HG03097 (cell line): ENCODE results near the gene ACOXL.

Experiments
- ATAC-seq: cut with Tn5 transposase; IDR thresholded peaks from one replicate; pipeline ENCODE4 v1.9.1; 2021; ENCODE audit not compliant: unreplicated experiment, low FRiP score

The ACOXL gene

GRCh38 chr2:110897966-110898365, 165.6 kb downstream of the ACOXL start:
- no peak for ATAC-seq

DNA sequence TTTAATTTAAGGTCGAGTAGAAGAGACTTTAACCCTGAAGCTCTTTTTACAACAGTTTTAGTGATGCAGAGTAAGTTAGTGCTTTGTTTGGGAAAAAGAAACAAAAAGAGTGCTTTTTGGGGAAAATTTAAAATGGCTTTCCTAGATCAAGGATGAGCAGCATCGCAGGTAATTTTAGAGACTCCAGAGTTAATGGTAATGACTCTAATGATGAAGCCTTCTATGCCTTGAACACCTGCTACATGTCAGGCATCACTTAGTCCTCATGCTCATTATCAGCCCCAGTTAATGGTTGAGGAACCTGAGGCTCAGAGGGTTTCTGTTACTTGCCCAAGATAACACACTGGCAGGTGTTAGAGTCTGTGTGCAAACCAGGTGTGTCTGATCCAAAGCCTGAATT, 167.8 kb downstream of the ACOXL start:
- ATAC-seq = no peak

GRCh38 chr2:110903548-110903947, 171.2 kb downstream of the ACOXL start:
- ATAC-seq = no peak

GRCh38 chr2:110904116-110904778, 171.9 kb downstream of the ACOXL start:
- no peak for ATAC-seq

DNA sequence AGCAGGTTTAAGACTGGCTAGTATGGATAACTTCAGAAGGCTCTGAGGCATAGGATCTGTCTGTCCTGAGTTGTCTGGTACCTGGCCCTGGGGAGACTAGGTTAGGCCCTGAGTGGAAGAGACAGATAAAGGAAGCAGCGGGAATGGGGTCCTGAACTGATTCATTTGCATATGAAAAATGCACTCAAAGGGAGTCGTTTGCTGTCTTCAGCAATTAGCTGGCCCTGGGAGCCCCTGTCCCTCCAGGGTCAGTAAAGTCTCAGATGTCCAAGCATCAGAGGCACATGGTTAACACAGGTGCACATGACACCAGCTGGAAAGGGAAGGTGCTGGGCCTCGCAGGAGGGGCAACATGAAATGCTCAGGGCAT, 172.4 kb downstream of the ACOXL start:
- ATAC-seq = no peak

DNA sequence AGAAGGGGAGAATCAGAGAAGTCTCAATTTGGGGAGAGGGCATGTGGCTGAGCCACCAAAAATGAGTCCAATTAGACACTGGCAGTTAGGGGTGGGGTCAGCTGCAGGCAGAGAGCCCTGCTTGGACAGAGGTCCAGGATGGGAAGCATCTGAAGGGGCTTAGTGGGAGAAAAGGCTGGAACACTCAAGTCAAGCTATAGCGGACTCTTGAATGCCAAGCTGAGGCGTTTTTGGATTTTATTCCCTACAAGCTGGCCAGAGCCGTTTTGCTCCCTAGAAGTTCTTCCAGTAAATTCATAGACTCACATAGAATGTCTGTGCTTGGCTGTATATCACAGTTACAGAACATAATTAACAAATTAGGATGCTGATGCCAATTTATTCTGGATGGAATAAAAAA, 172.8 kb downstream of the ACOXL start:
- no peak for ATAC-seq

GRCh38 chr2:110906613-110907298, 174.4 kb downstream of the ACOXL start:
- ATAC-seq = no peak

- ATAC-seq = no peak
These were observed 177.1 kb downstream of the ACOXL start for GRCh38 chr2:110909501-110909900.

- no peak for ATAC-seq
These were observed 178.1 kb downstream of the ACOXL start for GRCh38 chr2:110910423-110910822.

- ATAC-seq = no peak
These were observed 187.4 kb downstream of the ACOXL start for GRCh38 chr2:110919738-110920137.

DNA sequence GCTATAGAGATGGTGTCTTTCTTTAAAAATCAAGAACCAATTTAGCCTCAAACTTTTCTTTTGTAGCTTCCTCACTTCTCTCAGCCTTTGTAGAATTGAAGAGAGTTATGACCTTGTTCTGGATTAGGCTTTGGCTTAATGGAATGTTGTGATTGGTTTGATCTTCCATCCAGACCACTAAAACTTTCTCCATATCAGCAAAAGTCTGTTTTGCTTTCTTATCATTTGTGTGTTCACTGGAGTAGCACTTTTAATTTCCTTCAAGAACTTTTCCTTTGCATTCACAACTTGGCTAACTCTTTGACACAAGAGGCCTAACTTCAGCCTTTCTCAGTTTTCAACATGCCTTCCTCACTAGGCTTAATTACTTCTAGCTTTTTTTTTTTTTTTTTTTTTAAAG, 193.1 kb downstream of the ACOXL start:
- ATAC-seq = no peak

- no peak for ATAC-seq
These were observed 195.2 kb downstream of the ACOXL start for GRCh38 chr2:110927526-110927925.

- ATAC-seq = no peak
These were observed 197.2 kb downstream of the ACOXL start for GRCh38 chr2:110929528-110929927.

- ATAC-seq = no peak
These were observed 199.3 kb downstream of the ACOXL start for GRCh38 chr2:110931648-110932047.

DNA sequence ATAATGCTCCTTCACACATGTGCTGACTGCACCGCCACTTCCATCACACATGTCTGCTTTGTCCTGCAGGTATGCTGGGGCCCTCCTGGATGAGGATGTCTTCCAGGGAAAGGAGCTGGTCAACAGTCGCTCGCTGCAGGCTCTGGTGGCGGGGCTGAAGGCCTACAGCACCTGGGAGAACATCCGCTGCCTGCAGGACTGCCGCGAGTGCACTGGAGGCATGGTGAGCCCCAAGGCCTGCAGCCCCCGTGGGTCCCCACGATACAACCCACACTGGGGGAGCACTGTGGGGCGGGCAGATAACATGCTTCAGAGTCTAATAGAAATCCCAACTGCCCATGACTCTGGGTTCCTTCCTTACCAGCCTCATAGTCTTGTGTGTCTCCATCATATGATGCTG, 201.0 kb downstream of the ACOXL start:
- no peak for ATAC-seq

DNA sequence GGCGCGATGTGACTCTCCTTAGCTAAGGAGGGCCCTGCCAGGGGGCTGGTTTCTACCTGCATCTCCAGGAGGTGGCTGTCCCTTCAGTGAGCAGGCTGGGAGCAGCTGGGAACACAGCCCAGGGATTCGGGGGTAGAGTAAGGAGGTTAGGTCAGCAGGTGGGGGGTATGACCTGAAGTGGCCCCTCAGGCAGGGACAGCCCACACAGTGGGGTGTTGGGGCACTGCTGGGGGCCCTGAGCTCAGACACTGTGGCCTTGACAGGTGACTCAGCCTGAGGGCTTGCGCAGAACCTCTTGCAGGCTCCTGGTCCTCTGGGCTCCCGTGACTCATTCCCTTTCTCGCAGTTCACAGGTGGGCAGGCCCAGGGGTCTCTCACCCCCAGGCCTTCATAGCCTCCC, 202.6 kb downstream of the ACOXL start:
- no peak for ATAC-seq

GRCh38 chr2:110940376-110940910, 208.1 kb downstream of the ACOXL start:
- ATAC-seq = no peak

DNA sequence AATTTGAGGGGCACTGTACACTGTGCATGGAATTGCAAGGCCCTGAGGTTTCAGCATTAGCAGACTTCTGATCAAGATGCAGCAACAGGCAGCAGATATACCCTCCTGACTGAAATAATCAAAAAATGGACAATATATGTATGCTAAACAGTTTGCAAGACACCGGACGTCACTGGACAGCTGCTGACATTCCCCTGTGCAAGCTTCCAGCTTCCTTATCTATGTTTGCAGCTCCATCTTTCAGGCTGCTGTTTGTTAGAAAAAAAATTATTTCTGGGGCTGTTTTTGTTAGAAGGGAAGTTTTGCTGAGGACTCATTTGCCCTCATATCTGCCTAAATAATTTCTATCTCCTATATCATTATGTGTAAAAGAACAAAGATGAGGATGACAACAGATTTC, 208.9 kb downstream of the ACOXL start:
- no peak for ATAC-seq

DNA sequence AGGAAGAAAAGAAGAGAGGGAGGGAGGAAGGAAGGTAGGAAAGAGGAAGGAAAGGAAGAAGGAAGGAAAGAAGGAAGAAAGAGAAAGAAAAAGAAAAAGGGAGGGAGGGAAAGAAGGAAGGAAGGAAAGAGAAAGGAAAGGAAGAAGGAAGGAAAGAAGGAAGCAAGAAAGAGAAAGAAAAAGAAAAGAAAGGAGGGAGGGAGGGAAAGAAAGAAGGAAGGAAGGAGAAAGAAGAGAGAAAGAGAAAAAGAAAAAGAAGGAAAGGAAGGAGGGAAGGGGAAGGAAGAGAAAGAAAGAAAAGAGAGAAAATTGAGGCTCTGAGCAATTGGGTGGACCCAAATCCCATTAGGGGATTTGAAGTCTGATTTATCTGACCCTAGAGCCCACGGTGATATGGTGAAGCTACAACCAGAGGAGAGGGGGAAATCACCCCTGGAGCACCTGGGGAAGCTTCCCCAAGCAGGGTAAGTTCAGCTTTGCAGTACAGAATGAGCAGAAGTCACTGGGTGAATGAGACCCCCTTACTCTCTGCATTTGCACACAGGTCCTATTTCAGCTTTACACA, 210.8 kb downstream of the ACOXL start:
- no peak for ATAC-seq

- no peak for ATAC-seq
These were observed 214.5 kb downstream of the ACOXL start for GRCh38 chr2:110946902-110947301.

DNA sequence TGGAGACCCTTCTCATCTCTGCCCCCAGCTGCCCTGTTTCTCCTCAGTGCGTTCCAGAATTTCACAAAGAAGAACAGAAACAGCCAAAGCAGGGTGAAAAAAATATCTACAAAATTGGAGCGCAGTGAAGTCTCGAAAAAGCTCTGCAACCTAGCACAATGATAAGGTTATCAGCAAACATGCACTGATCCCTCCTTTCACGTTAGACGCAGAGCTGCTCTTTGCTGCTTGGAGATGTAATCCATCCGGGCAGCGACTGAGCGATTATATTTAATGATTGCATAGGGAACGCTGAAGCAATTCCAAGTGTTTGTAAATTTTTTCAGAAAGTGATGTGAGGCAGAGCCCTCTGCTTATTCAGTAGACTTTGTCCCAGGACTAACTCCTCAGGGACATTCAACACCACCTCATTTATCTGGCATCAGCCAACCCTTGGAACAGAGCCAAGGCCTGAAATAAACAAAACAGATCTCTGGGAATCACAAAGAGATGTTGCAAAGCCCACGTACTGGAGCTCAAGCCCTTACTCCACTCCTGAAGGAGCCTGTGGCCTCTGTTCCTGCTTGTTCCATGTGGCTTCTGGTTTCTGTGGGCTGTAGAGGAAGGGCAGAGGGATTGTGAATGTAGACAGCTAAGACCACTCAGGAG, 215.8 kb downstream of the ACOXL start:
- no peak for ATAC-seq
